Lower leg skin (tissue), 3 donors: ENCODE data around the gene FAM83E.

ENCODE experiments used
- CTCF ChIP-seq, 3 donors: fragments of 450-650 bp; IDR thresholded peaks; one replicate each; pipeline ENCODE4 v1.5.1; 2016; ENCODE audit warnings: antibody characterized with exemption in 3 of 3, mild to moderate bottlenecking in 3 of 3, moderate library complexity in 2 of 3
- POLR2A ChIP-seq, 2 donors: fragments of 450-650 bp; IDR thresholded peaks; one replicate each; pipeline ENCODE4 v1.6.1; 2016 to 2017; ENCODE audit warnings: antibody characterized with exemption in 2 of 2, mild to moderate bottlenecking in 1 of 2, moderate library complexity in 1 of 2

- TF ChIP-seq CTCF (IDR thresholded peaks at IDR 0.05) (no peak), POLR2A (IDR thresholded peaks at IDR 0.05) (no peak)
Observed at GRCh38 chr19:48603001-48603400, 11.9 kb downstream of the FAM83E start.
